ENCODE results near the gene RASGRP2. TPM values are rescaled to one million over a fixed set of nuclear protein-coding genes. Genes with fewer than 3 reads are reported as not detected.

RASGRP2 gene
- total and polyA plus RNA-seq, 10 donors, result 148 to 283 (median 213) TPM

- Histone ChIP-seq H3K27ac (peak overlapping the region; percentile 19 to 100 (median 92)), H3K27me3 (replicated peaks in 1 of 7) (no peaks in the 10 kb centered on the region), H3K36me3 (peaks cover 11 to 84% (median 72%) of the 10 kb centered on the region in 6 donors), H3K4me1 (peaks cover 63 to 84% (median 75%) of the 10 kb centered on the region in 6 donors), H3K4me3 (no peak overlapping the region), H3K9me3 (no peaks in the 10 kb centered on the region)
- DNase-seq, result no peak
- intact Hi-C loops (cut with DNase I; ENCODE audit: low total_unique reads), result no loop called here
- WGBS, 5 donors, result 58 to 82% (median 69%) methylated on average over 5 of the region's 5 CpGs
- peak in 1 of 3 donors; percentile 33 for TF ChIP-seq POLR2AphosphoS5 (IDR thresholded peaks at IDR 0.05)
- no peak for TF ChIP-seq POLR2A (IDR thresholded peaks at IDR 0.05)
These were observed 30.2 kb upstream of the RASGRP2 start for GRCh38 chr11:64774144-64774543.

- peak in 1 of 3 donors; percentile 28 for TF ChIP-seq POLR2AphosphoS5 (IDR thresholded peaks at IDR 0.05)
- TF ChIP-seq CTCF (IDR thresholded peaks at IDR 0.05 in 8 of 11, conservative IDR thresholded peaks at IDR 0.05 in 3 of 11), result no peak
- no peak for TF ChIP-seq POLR2A (IDR thresholded peaks at IDR 0.05)
- peak overlapping the region in 4 of 8 donors; percentile 4 to 45 (median 7) for H3K4me3 ChIP-seq
- intact Hi-C loops (cut with DNase I; ENCODE audit: low total_unique reads), result no loop called here
- no peaks in the 10 kb centered on the region for H3K27me3 ChIP-seq (replicated peaks in 1 of 7)
- peaks cover 11 to 100% (median 89%) of the 10 kb centered on the region in 6 donors for H3K36me3 ChIP-seq
- H3K27ac ChIP-seq, result peak overlapping the region; percentile 67 to 100 (median 92)
- H3K9me3 ChIP-seq, result no peaks in the 10 kb centered on the region
- WGBS, 5 donors, result 19 to 38% (median 23%) methylated on average over 3 of the region's 3 CpGs
- no peak for DNase-seq
- peaks cover 72 to 100% (median 92%) of the 10 kb centered on the region in 6 donors for H3K4me1 ChIP-seq
These were observed 28.5 kb upstream of the RASGRP2 start for GRCh38 chr11:64772303-64773018.

GRCh38 chr11:64771861-64772260, 27.9 kb upstream of the RASGRP2 start:
- Histone ChIP-seq H3K4me1 (peaks cover 74 to 100% (median 93%) of the 10 kb centered on the region in 6 donors), H3K4me3 (peak overlapping the region in 4 of 8 donors; percentile 4 to 45 (median 7)), H3K36me3 (peaks cover 13 to 100% (median 95%) of the 10 kb centered on the region in 6 donors), H3K27ac (peak overlapping the region; percentile 67 to 100 (median 92)), H3K27me3 (replicated peaks in 1 of 7) (no peaks in the 10 kb centered on the region), H3K9me3 (no peaks in the 10 kb centered on the region)
- intact Hi-C loops (cut with DNase I; ENCODE audit: low total_unique reads), result no loop called here
- WGBS, 5 donors, result 42 to 61% (median 49%) methylated on average over 2 of the region's 2 CpGs
- DNase-seq, result no peak
- TF ChIP-seq POLR2AphosphoS5 (IDR thresholded peaks at IDR 0.05) (peak in 1 of 3 donors; percentile 46), POLR2A (IDR thresholded peaks at IDR 0.05) (no peak), CTCF (IDR thresholded peaks at IDR 0.05 in 8 of 11, conservative IDR thresholded peaks at IDR 0.05 in 3 of 11) (no peak)

- 92 to 96% (median 94%) methylated on average over 12 of the region's 12 CpGs for WGBS, 5 donors
- H3K27me3 ChIP-seq (replicated peaks in 1 of 7), result no peaks in the 10 kb centered on the region
- peak; percentile 49 for DNase-seq
These were observed 26.2 kb upstream of the RASGRP2 start for GRCh38 chr11:64770120-64770519.

More at GRCh38 chr11:64770120-64770519, 26.2 kb upstream of the RASGRP2 start:
- H3K4me1 ChIP-seq, result peaks cover 61 to 100% (median 90%) of the 10 kb centered on the region in 6 donors
- peak overlapping the region in 3 of 8 donors; percentile 82 to 100 (median 91) for H3K27ac ChIP-seq
- TF ChIP-seq CTCF (IDR thresholded peaks at IDR 0.05 in 8 of 11, conservative IDR thresholded peaks at IDR 0.05 in 3 of 11) (no peak), POLR2AphosphoS5 (IDR thresholded peaks at IDR 0.05) (peak in 2 of 3 donors; percentile 52 to 60)
- H3K4me3 ChIP-seq, result no peak overlapping the region
- H3K9me3 ChIP-seq, result no peaks in the 10 kb centered on the region
- intact Hi-C loops (cut with DNase I; ENCODE audit: low total_unique reads), result no loop called here
- H3K36me3 ChIP-seq, result peaks cover 11 to 100% (median 98%) of the 10 kb centered on the region in 6 donors

All from spleen (tissue), 11 donors.